ENCODE results near the gene TDRD12.

TDRD12 gene

GRCh38 chr19:32800191-32800590 is 80.6 kb downstream of the TDRD12 start:
- no peak for DNase-seq (ENCODE audit: low spot score)
- TF ChIP-seq CTCF (IDR thresholded peaks at IDR 0.05; ENCODE audit: extremely low read depth, missing control alignments) = no peak

GRCh38 chr19:32800754-32801153 is 81.2 kb downstream of the TDRD12 start:
- no peak for DNase-seq (ENCODE audit: low spot score)
- no peak for TF ChIP-seq CTCF (IDR thresholded peaks at IDR 0.05; ENCODE audit: extremely low read depth, missing control alignments)

- no peak for TF ChIP-seq CTCF (IDR thresholded peaks at IDR 0.05; ENCODE audit: extremely low read depth, missing control alignments)
- no peak for DNase-seq (ENCODE audit: low spot score)
These were observed 83.3 kb downstream of the TDRD12 start for GRCh38 chr19:32802840-32803239.

- no peak for DNase-seq (ENCODE audit: low spot score)
- no peak for TF ChIP-seq CTCF (IDR thresholded peaks at IDR 0.05; ENCODE audit: extremely low read depth, missing control alignments)
These were observed 88.7 kb downstream of the TDRD12 start for GRCh38 chr19:32808236-32808635.

- no peak for TF ChIP-seq CTCF (IDR thresholded peaks at IDR 0.05; ENCODE audit: extremely low read depth, missing control alignments)
- DNase-seq (ENCODE audit: low spot score) = no peak
These were observed 89.7 kb downstream of the TDRD12 start for GRCh38 chr19:32809254-32809653.

- TF ChIP-seq CTCF (IDR thresholded peaks at IDR 0.05; ENCODE audit: extremely low read depth, missing control alignments) = no peak
- no peak for DNase-seq (ENCODE audit: low spot score)
These were observed 90.2 kb downstream of the TDRD12 start for GRCh38 chr19:32809754-32810153.

- no peak for TF ChIP-seq CTCF (IDR thresholded peaks at IDR 0.05; ENCODE audit: extremely low read depth, missing control alignments)
These were observed 90.9 kb downstream of the TDRD12 start for GRCh38 chr19:32810452-32810851.

More at GRCh38 chr19:32810452-32810851, 90.9 kb downstream of the TDRD12 start:
- DNase-seq (ENCODE audit: low spot score) = no peak

Measured in GM20000 (cell line).